HFFc6 (cell line): ENCODE results near the gene PWWP2B. TPM values are rescaled to one million over a fixed set of nuclear protein-coding genes. Genes with fewer than 3 reads are reported as not detected.

Experiments
- DNase-seq: peaks from one replicate; pipeline ENCODE4 v3.0.0-alpha.2; 2018
- H3K27ac Mint-ChIP-seq: 2 replicates; pipeline ENCODE4 v1.8.0; 2020; ENCODE audit warnings: mild to moderate bottlenecking, mixed read lengths
- H3K27me3 Mint-ChIP-seq: 2 replicates; pipeline ENCODE4 v1.8.0; 2021; ENCODE audit warnings: mild to moderate bottlenecking, moderate library complexity, mixed read lengths; ENCODE audit not compliant: insufficient read depth
- H3K36me3 Mint-ChIP-seq: 2 replicates; pipeline ENCODE4 v1.8.0; 2021; ENCODE audit warnings: low read depth, mixed read lengths
- H3K4me1 Mint-ChIP-seq: 2 replicates; pipeline ENCODE4 v1.8.0; 2020; ENCODE audit warnings: low read depth, mixed read lengths
- H3K4me3 Mint-ChIP-seq: 2 replicates; pipeline ENCODE4 v1.8.0; 2020; ENCODE audit warnings: mild to moderate bottlenecking, moderate library complexity, mixed read lengths
- H3K9me3 Mint-ChIP-seq: 2 replicates; pipeline ENCODE4 v1.8.0; 2020; ENCODE audit warnings: mild to moderate bottlenecking, mixed read lengths
- total RNA-seq, 6 experiments: library from RNA; stranded (reverse); fragmentation: NEBNext Ultra II Directional; extraction: Animal tissue kit (Norgen Biotek cat#: 25700); gene quantifications; 2 replicates in 1 of 6; 3 replicates in 5 of 6; pipeline ENCODE4 v1.2.3, GENCODE V29; 2021
- TF ChIP-seq, protein P1 (sequence below): fragments of 200-600 bp; sonication (generic); IDR thresholded peaks from 2 replicates; pipeline ENCODE4 v1.5.0; 2021; ENCODE audit warnings: antibody characterized with exemption, mild to moderate bottlenecking

Gene PWWP2B
- total RNA-seq, 6 experiments from 2014 or later, result 4.1 to 6.3 (median 4.7) TPM

DNA sequence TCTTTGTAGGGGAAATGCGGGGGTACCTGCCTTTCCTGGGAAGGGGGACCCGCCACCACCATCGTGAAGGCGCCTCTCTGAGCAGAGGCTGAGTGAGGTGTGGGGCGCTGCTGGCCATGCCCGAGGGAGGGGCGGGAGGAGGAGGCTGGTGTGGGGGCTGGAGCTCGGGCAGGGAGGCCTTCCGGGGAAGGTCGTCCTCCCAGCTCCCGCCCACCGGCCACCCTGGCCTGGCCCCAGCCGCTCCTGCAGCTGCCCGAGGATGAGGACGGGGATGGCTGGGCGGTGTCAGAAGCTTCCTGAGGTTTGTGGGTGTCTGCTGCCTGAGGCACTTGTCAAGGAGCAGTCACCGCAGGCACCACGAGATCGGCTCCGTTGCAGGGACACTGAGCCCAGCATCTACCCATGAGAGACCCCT, 11.4 kb downstream of the PWWP2B start:
- H3K4me1 Mint-ChIP-seq, result no peaks in the 10 kb centered on the region
- H3K4me3 Mint-ChIP-seq, result no peak overlapping the region
- H3K36me3 Mint-ChIP-seq, result 0 out of 2 replicates have a peak, but pooled peaks cover 5% of the 10 kb centered on the region

DNA sequence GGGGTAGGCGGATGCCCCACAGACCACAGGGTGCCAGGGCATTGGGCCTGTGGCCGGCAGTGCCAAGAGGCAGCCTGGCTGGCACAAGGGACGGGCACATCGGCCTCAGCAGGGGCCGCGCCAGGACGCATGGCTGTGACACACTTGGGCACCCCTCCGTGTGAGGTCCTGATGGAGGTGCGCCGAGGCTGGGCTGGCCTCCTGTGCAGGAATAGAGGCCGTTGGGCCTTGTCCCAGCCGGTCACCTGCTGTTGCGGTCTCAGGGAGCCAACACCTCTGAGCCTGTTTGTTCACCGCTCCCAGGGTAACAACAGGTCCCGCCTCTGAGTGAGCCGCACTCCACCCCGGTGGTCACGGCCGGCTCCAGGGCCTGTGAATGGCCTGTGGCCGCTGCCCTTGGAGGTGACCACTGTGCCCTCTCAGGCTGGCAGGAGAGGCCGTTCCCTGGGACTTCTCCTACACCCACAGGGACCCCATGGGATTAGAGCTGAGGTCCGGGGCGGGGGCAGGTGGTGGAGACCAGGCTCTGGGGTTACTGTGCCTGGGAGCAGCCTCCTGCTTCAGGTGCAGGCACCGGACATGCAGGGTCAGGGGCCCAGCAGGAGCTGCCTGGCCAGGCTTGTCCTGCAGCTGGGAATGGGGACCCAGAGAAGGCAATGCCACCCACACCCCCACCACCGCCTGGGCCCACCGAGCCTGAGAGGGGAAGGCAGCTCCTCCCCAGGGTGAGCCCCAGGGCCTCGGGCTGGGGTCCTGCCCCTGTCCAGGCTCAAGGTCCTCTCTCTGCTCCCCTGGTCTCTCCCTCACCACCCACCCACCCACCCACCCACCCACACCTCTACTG, 12.0 kb downstream of the PWWP2B start:
- Mint-ChIP-seq H3K4me3 (no peak overlapping the region), H3K9me3 (no peaks in the 10 kb centered on the region), H3K27ac (no peak overlapping the region), H3K36me3 (0 out of 2 replicates have a peak, but pooled peaks cover 5% of the 10 kb centered on the region), H3K27me3 (no peaks in the 10 kb centered on the region), H3K4me1 (no peaks in the 10 kb centered on the region)
- TF ChIP-seq, protein P1, sequence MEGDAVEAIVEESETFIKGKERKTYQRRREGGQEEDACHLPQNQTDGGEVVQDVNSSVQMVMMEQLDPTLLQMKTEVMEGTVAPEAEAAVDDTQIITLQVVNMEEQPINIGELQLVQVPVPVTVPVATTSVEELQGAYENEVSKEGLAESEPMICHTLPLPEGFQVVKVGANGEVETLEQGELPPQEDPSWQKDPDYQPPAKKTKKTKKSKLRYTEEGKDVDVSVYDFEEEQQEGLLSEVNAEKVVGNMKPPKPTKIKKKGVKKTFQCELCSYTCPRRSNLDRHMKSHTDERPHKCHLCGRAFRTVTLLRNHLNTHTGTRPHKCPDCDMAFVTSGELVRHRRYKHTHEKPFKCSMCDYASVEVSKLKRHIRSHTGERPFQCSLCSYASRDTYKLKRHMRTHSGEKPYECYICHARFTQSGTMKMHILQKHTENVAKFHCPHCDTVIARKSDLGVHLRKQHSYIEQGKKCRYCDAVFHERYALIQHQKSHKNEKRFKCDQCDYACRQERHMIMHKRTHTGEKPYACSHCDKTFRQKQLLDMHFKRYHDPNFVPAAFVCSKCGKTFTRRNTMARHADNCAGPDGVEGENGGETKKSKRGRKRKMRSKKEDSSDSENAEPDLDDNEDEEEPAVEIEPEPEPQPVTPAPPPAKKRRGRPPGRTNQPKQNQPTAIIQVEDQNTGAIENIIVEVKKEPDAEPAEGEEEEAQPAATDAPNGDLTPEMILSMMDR, result no peak
- no peak for DNase-seq

More for the DNA sequence above, 11.4 kb downstream of the PWWP2B start:
- TF ChIP-seq, protein P1, result no peak
- Mint-ChIP-seq H3K9me3 (no peaks in the 10 kb centered on the region), H3K27me3 (no peaks in the 10 kb centered on the region), H3K27ac (no peak overlapping the region)
- no peak for DNase-seq

DNA sequence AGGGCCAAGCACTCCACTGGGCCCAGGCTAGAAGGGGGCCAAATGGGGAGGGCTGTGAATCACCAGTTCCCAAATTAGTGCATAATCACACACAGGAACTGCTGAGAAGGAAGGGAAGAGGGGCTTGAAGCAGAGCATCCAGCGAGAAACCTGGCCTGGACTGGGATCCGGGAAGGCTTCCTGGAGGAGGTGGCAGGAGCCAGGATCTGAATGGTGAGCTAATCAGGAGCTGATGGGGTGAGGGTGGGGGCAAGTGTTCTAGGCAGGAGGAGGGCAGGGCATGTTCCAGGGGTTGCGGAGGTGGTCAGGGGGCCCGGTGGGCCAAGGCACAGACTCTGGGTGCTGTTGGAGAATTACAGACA, 12.6 kb downstream of the PWWP2B start:
- no peak for DNase-seq
- Mint-ChIP-seq H3K4me1 (no peaks in the 10 kb centered on the region), H3K9me3 (no peaks in the 10 kb centered on the region), H3K4me3 (no peak overlapping the region), H3K27ac (no peak overlapping the region), H3K27me3 (no peaks in the 10 kb centered on the region), H3K36me3 (0 out of 2 replicates have a peak, but pooled peaks cover 5% of the 10 kb centered on the region)
- TF ChIP-seq, protein P1, result no peak

DNA sequence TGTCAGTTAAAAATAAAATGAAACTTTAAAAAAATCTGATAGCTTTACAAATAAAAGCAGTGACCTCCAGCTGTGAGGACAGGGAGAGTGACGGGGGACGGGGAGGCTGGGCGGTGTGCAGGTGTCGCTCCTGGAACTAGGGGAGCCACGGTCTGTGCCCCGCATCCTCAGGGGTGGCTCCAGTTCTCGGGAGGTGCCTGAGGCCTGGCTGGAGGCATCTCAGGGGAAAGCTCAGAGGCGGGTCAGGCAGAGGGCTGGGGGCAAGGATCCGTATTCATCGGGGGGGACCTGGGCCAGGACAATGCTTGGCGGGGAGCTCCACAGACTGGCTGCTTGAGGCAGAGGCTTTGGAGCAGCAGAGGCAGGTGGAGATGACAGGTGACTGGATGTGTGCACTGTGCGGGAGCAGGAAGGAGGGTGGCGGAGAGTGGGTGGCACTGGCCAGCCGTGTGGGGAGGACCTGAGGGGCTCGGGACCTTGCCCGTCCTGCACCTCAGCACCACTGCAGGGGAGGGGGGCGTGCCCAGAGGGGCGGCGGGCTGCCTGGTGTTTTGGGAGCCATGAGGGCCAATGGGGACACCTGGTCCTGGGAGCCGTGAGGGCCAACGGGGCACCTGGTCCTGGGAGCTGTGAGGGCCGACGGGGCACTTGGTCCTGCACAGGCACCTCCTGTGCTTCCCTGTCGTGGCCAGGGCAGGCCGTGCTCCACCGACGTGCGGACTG, 13.2 kb downstream of the PWWP2B start:
- 0 out of 2 replicates have a peak, but pooled peaks cover 5% of the 10 kb centered on the region for H3K36me3 Mint-ChIP-seq
- DNase-seq, result no peak
- H3K4me1 Mint-ChIP-seq, result no peaks in the 10 kb centered on the region
- H3K27ac Mint-ChIP-seq, result no peak overlapping the region
- H3K27me3 Mint-ChIP-seq, result no peaks in the 10 kb centered on the region
- TF ChIP-seq, protein P1, result no peak
- no peak overlapping the region for H3K4me3 Mint-ChIP-seq
- no peaks in the 10 kb centered on the region for H3K9me3 Mint-ChIP-seq

DNA sequence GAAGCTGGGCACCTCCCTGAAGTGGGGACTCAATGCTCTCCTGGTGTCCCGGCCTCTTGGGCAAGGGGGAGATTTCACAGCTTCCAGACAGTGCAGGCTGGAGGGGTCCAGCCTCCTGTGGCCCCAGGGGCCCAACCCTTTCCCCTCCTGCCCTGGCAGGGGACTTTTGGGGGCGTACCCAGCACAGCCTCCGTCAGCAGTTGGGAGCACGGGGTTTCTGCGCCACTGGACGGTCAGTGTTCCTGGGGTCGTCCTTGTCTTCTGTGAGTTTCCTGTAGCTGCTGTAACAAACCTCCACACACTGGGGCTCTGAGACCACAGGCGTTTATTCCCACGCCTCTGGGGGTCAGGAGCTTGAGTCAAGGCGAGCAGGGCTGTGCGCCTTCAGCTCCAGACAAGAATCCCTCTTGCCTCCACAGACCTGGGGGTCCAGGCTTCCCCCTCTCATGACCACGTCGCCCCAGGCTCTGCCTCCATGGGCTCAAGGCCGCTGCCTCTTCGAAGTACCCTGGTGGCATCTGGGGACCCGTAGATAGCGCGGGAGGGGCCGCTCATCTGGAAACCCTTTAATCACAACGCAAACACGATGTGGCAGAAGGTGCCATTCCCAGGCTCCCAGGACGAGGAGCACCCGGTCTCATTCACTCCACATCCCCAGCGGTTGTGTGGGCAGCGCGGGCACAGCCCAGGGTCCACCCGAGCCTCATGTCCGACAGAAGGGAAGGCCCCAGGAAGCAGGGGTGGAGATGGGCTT, 14.0 kb downstream of the PWWP2B start:
- Mint-ChIP-seq H3K4me3 (no peak overlapping the region), H3K27ac (no peak overlapping the region), H3K27me3 (no peaks in the 10 kb centered on the region), H3K9me3 (no peaks in the 10 kb centered on the region), H3K4me1 (no peaks in the 10 kb centered on the region), H3K36me3 (0 out of 2 replicates have a peak, but pooled peaks cover 5% of the 10 kb centered on the region)
- DNase-seq, result no peak
- TF ChIP-seq, protein P1, result no peak
